ENCODE measurements around the gene MIGA1. TPM values are rescaled to one million over a fixed set of nuclear protein-coding genes. Genes with fewer than 3 reads are reported as not detected.
"Not testable (repeated sequence)": the region's sequence is repeated elsewhere in the genome, so short reads cannot be mapped to it uniquely, and the experiment has no call there.

MIGA1 gene
- total and polyA plus RNA-seq, 8 donors = 1.5 to 11.0 (median 7.4) TPM

DNA sequence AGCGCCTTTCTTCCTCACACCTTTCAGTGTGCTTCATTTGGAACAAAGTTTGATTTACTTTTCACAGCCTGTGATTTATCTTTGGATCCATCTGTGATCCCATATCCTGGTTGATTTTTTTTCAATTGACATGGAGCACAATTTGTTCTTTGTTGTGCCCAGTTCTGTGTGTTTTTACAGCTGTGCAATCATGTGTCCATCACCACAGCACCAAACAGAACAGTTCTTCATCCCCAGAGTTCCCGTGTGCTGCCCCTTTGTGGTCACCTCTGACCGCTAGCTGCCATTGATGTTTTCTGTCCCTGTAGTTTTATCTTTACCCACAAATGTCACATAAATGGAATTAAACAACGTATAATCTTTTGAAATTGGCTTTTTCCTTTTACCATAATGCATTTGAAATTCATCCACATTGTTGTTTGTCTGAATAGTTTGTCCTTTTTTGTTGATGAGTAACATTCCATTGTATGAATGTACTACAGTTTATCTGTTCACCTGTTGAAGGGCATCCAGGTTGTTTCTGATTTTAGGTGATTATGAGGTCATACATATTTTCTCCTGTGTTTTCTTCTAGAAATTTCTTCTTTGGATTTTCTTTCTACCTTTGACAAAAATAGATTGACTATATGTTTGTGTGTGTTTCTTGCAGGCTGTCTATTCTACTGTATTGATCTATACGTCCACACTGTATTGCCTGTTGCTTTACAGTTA lies 17.4 kb downstream of the MIGA1 start:
- Histone ChIP-seq H3K4me3 (no peak overlapping the region), H3K9me3 (peaks cover 0 to 3% (median 0%) of the 10 kb centered on the region in 4 donors), H3K27me3 (no peaks in the 10 kb centered on the region), H3K4me1 (no peaks in the 10 kb centered on the region), H3K36me3 (no peaks in the 10 kb centered on the region), H3K27ac (no peak overlapping the region)
- TF ChIP-seq, protein P1, sequence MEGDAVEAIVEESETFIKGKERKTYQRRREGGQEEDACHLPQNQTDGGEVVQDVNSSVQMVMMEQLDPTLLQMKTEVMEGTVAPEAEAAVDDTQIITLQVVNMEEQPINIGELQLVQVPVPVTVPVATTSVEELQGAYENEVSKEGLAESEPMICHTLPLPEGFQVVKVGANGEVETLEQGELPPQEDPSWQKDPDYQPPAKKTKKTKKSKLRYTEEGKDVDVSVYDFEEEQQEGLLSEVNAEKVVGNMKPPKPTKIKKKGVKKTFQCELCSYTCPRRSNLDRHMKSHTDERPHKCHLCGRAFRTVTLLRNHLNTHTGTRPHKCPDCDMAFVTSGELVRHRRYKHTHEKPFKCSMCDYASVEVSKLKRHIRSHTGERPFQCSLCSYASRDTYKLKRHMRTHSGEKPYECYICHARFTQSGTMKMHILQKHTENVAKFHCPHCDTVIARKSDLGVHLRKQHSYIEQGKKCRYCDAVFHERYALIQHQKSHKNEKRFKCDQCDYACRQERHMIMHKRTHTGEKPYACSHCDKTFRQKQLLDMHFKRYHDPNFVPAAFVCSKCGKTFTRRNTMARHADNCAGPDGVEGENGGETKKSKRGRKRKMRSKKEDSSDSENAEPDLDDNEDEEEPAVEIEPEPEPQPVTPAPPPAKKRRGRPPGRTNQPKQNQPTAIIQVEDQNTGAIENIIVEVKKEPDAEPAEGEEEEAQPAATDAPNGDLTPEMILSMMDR (IDR thresholded peaks at IDR 0.05) = no peak
- FAIRE-seq = no peak
- intact Hi-C loops (cut with DNase I) = no loop called here
- ATAC-seq = peak in 1 of 4 donors; percentile 43
- WGBS, 2 donors = 77 to 86% methylated on average over 5 of the region's 5 CpGs
- DNase-seq = no peak

DNA sequence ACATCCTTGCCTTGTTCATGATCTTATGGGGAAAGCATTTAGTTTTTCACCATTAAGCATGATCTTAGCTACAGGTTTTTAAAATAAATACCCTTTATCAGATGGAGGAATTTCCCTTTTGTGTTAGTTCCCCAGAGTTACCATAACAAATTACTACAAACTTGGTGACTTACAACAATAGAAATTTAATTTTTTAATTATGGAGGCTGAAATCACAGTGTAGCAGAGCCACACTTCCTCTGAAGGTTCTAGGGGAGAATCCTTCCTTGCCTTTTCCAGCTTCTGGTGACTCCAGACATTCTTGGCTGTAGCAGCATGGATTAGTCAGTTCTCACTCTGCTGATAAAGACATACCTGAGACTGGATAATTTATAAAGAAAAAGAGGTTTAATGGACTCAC lies 18.5 kb downstream of the MIGA1 start:
- TF ChIP-seq, protein P1 (IDR thresholded peaks at IDR 0.05) = no peak
- Histone ChIP-seq H3K36me3 (no peaks in the 10 kb centered on the region), H3K9me3 (peaks cover 0 to 3% (median 0%) of the 10 kb centered on the region in 4 donors), H3K4me1 (no peaks in the 10 kb centered on the region), H3K27me3 (no peaks in the 10 kb centered on the region), H3K4me3 (no peak overlapping the region), H3K27ac (peak overlapping the region in 1 of 4 donors; percentile 10)
- FAIRE-seq (no peak), DNase-seq (no peak), ATAC-seq (peak in 1 of 4 donors; percentile 34)
- intact Hi-C loops (cut with DNase I) = no loop called here

DNA sequence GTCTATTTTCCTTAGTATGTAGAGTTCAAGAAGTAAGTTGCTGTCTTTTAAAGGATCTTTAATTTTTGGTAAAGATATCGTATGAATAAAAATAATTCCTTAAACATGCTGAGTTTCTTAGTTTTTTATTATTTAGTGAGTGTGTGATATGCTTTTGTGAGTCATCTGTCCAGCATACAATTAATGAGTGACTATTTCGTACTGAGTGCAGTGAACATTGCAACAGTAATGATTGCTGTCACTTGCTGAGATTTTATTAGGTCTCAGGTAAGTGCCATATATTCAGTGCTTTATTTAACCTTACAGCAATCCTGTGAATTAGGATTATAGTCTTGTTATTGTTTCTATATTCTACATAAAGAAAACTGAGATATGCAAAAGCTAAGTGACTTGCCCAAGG lies 22.6 kb downstream of the MIGA1 start:
- 86 to 90% methylated on average over 2 of the region's 2 CpGs for WGBS, 2 donors
- intact Hi-C loops (cut with DNase I) = no loop called here
- peaks cover 0 to 3% (median 0%) of the 10 kb centered on the region in 4 donors for H3K9me3 ChIP-seq
- H3K27me3 ChIP-seq = no peaks in the 10 kb centered on the region
- no peak overlapping the region for H3K4me3 ChIP-seq
- no peak for ATAC-seq
- no peak for FAIRE-seq
- H3K4me1 ChIP-seq = no peaks in the 10 kb centered on the region
- no peak for DNase-seq
- H3K36me3 ChIP-seq = peaks cover 0 to 3% (median 0%) of the 10 kb centered on the region in 3 donors
- TF ChIP-seq, protein P1 (IDR thresholded peaks at IDR 0.05) = no peak
- no peak overlapping the region for H3K27ac ChIP-seq

DNA sequence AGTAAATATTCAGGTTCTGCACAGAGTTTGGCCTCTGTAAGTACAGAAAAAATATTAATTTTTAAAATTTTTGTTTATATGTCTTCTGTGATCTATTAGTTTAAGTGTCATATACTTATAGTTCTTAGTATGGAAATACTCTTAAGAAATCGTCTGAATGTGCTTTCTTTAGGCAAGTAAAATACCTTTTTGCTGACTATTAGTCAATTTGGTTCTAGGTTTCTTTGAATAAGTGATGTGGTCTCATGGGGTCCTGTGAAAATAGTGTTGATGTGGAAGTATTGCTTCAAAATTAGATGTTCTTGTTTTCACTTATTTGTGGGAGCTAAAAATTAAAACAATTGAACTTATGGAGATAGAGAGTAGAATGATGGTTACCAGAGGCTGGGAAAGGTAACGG lies 23.9 kb downstream of the MIGA1 start:
- peaks cover 0 to 8% (median 4%) of the 10 kb centered on the region in 3 donors for H3K36me3 ChIP-seq
- no peak for FAIRE-seq

DNA sequence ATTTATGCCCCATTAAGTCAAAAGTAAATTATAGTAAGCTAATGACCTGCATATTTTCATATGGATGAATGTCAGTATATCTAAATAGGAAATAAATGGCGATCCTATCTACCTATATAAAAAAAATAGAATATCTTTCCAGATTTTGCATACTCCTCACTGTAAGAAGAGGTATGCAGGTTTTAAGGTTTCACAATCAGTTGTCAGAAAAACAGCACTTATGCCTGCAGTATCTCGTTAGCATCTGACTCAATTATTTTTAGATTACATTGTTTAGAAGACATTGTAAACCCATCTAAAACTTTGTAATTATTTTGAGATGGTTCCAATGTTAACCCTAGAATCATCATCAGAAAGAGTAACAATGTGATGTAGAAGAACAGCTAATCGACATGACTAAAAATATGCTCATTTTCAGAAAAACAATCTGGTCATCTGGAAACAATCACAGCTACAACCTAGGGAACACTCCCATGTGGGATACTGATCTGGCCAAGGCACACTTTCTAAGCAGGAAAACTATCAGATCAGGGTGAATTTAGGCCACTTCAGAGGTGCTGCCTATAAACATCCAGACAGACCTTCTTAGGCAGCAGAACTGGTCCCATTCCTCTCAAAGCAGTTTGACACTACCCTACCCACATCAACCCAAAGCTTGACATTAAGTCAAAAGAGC lies 30.5 kb downstream of the MIGA1 start:
- H3K27me3 ChIP-seq; H3K9me3 ChIP-seq; DNase-seq; H3K27ac ChIP-seq; H3K4me3 ChIP-seq; intact Hi-C loops (cut with DNase I); H3K4me1 ChIP-seq; ATAC-seq: not testable (repeated sequence)
- peak; percentile 81 for FAIRE-seq
- WGBS, 2 donors = 88 to 91% methylated on average over 1 of the region's 3 CpGs
- H3K36me3 ChIP-seq = peaks cover 0 to 13% (median 7%) of the 10 kb centered on the region in 3 donors

More for the DNA sequence above, 23.9 kb downstream of the MIGA1 start:
- no peak for DNase-seq
- intact Hi-C loops (cut with DNase I) = no loop called here
- no peak overlapping the region for H3K27ac ChIP-seq
- no peak overlapping the region for H3K4me3 ChIP-seq
- ATAC-seq = no peak
- H3K27me3 ChIP-seq = no peaks in the 10 kb centered on the region
- TF ChIP-seq, protein P1 (IDR thresholded peaks at IDR 0.05) = no peak
- H3K4me1 ChIP-seq = no peaks in the 10 kb centered on the region
- H3K9me3 ChIP-seq = peaks cover 0 to 3% (median 0%) of the 10 kb centered on the region in 4 donors
- WGBS, 2 donors = 60 to 63% methylated on average over 2 of the region's 2 CpGs

DNA sequence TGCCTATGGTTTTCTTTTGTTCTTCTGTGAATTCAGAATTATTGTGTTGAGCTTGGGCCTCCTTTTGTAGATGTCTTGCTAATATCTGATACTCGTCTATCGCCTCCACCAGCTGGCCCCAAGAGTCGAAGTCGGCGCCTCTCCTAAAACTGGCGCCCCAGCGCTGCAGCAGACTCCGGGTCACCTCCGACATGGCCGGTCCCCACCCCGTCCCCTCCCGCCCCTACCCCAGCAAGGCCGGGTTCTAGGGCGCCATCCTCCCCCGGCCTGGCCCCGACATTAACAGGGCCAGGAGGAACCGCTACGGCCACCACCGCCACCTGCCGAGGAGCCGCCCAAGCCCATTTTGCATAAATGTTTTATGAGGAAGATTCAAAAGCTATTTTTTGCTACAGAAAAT lies 32.1 kb downstream of the MIGA1 start:
- H3K9me3 ChIP-seq; intact Hi-C loops (cut with DNase I); FAIRE-seq; DNase-seq; H3K27ac ChIP-seq; H3K27me3 ChIP-seq; H3K4me3 ChIP-seq; H3K4me1 ChIP-seq: not testable (repeated sequence)
- WGBS, 2 donors = 97 to 99% methylated on average over 11 to 13 of the region's 21 CpGs
- peaks cover 0 to 13% (median 7%) of the 10 kb centered on the region in 3 donors for H3K36me3 ChIP-seq
- peak in 3 of 4 donors; percentile 30 to 60 (median 55) for ATAC-seq
